Fibroblast of lung (primary cell): ENCODE measurements around the gene BAZ2B. TPM values are rescaled to one million over a fixed set of nuclear protein-coding genes. Genes with fewer than 3 reads are reported as not detected.

Source experiments
- DNase-seq, 2 donors: peaks; one replicate each; pipeline versions ENCODE4 v3.0.0 to v3.0.0-alpha.2; 2010; ENCODE audit warnings: low read depth in 2 of 2
- H2AFZ ChIP-seq: 2 replicates; pipeline ENCODE4 v1.5.1; 2012; ENCODE audit warnings: low read length, control low read depth, inconsistent platforms
- H3K27ac ChIP-seq: 2 replicates; pipeline ENCODE4 v1.5.1; 2011; ENCODE audit warnings: low read length, control low read depth; ENCODE audit not compliant: insufficient read depth
- H3K27me3 ChIP-seq: 2 replicates; pipeline ENCODE4 v1.5.1; 2011; ENCODE audit warnings: mild to moderate bottlenecking, low read length; ENCODE audit not compliant: control insufficient read depth, insufficient read depth
- H3K36me3 ChIP-seq: 2 replicates; pipeline ENCODE4 v1.5.1; 2011; ENCODE audit warnings: low read length; ENCODE audit not compliant: control insufficient read depth, insufficient read depth
- H3K4me1 ChIP-seq: 2 replicates; pipeline ENCODE4 v1.5.1; 2011; ENCODE audit warnings: low read length; ENCODE audit not compliant: control insufficient read depth, insufficient read depth; ENCODE audit errors: extremely low read depth
- H3K4me2 ChIP-seq: 2 replicates; pipeline ENCODE4 v1.5.1; 2011; ENCODE audit warnings: low read length, control low read depth; ENCODE audit not compliant: insufficient read depth; ENCODE audit errors: extremely low read depth
- H3K4me3 ChIP-seq, 4 experiments: fragments of 200-600 bp in 1 of 4; sonication (generic) in 1 of 4; replicated peaks in 1 of 4; 2 replicates each; pipeline ENCODE4 v1.5.1; 2011 to 2016; ENCODE audit warnings: low read length in 4 of 4, low read depth in 3 of 4, mild to moderate bottlenecking in 3 of 4, control low read depth in 2 of 4, inconsistent platforms in 1 of 4, mixed read lengths in 1 of 4; ENCODE audit not compliant: insufficient read depth in 1 of 4; ENCODE audit errors: control extremely low read depth in 1 of 4
- H3K79me2 ChIP-seq: 2 replicates; pipeline ENCODE4 v1.5.1; 2012; ENCODE audit warnings: mild to moderate bottlenecking, low read length, inconsistent platforms; ENCODE audit not compliant: control insufficient read depth, insufficient read depth
- H3K9ac ChIP-seq: 2 replicates; pipeline ENCODE4 v1.5.1; 2011; ENCODE audit warnings: mild to moderate bottlenecking, low read length, control low read depth; ENCODE audit not compliant: insufficient read depth
- H3K9me3 ChIP-seq: 2 replicates; pipeline ENCODE4 v1.5.1; 2012; ENCODE audit warnings: low read depth, low read length; ENCODE audit not compliant: control insufficient read depth, insufficient read depth
- H4K20me1 ChIP-seq: 2 replicates; pipeline ENCODE4 v1.5.1; 2011; ENCODE audit warnings: low read length; ENCODE audit not compliant: control insufficient read depth, insufficient read depth; ENCODE audit errors: extremely low read depth
- EZH2 ChIP-seq: IDR thresholded peaks from 2 replicates; pipeline ENCODE4 v1.5.1; 2012; ENCODE audit warnings: low read length, control low read depth, mild to moderate bottlenecking; ENCODE audit errors: missing control alignments
- polyA plus RNA-seq, 2 donors: library from polyadenylated mRNA; depleted of rRNA in 1 of 2; stranded (reverse) in 1 of 2; unstranded in 1 of 2; fragments of >200 nt; gene quantifications; 2 replicates each; pipeline ENCODE4 v1.2.1, GENCODE V29; 2011 to 2012; ENCODE audit warnings: missing spikeins in 1 of 2
- total RNA-seq: library from RNA; depleted of rRNA; stranded (reverse); fragments of >200 nt; gene quantifications from 2 replicates; pipeline ENCODE4 v1.2.1, GENCODE V29; 2014
- TF ChIP-seq, protein P1 (sequence below), 2 donors: IDR thresholded peaks in 1 of 2; conservative IDR thresholded peaks in 1 of 2; 1 replicate in 1 of 2; 2 replicates in 1 of 2; pipeline ENCODE4 v1.5.1; 2011 to 2012; ENCODE audit warnings: low read length in 2 of 2, control low read depth in 1 of 2, inconsistent platforms in 1 of 2, low read depth in 1 of 2, mild to moderate bottlenecking in 1 of 2

BAZ2B gene
- total and polyA plus RNA-seq, 2 donors (not counting 1 experiment from before 2014, with no cell fraction given): 28.0 to 61.8 TPM

DNA sequence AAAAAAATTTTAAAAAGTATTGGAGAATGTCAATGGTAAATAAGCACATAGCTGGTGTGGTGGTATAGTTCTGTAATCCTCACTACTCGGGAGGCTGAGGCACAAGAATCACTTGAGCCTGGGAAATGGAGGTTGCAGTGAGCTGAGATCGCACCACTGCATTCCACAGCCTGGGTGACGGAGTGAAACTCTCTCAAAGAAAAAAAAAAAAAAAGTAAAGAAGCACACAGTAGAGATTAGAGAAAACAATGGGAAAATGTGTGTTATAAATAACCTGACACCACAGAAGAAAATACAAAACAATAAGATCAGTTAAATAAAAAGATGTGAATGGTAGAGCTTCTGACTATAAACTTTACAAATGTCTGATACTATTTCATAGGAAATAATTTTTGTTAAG is 166.2 kb downstream of the BAZ2B start:
- no peak overlapping the region for H3K27ac ChIP-seq
- no peaks in the 10 kb centered on the region for H3K27me3 ChIP-seq
- no peaks in the 10 kb centered on the region for H3K36me3 ChIP-seq
- no peak overlapping the region for H2AFZ ChIP-seq
- no peaks in the 10 kb centered on the region for H3K4me1 ChIP-seq
- no peak overlapping the region for H3K4me3 ChIP-seq
- no peaks in the 10 kb centered on the region for H3K79me2 ChIP-seq
- no peak for DNase-seq
- no peaks in the 10 kb centered on the region for H4K20me1 ChIP-seq
- TF ChIP-seq EZH2: no peak
- TF ChIP-seq, protein P1, sequence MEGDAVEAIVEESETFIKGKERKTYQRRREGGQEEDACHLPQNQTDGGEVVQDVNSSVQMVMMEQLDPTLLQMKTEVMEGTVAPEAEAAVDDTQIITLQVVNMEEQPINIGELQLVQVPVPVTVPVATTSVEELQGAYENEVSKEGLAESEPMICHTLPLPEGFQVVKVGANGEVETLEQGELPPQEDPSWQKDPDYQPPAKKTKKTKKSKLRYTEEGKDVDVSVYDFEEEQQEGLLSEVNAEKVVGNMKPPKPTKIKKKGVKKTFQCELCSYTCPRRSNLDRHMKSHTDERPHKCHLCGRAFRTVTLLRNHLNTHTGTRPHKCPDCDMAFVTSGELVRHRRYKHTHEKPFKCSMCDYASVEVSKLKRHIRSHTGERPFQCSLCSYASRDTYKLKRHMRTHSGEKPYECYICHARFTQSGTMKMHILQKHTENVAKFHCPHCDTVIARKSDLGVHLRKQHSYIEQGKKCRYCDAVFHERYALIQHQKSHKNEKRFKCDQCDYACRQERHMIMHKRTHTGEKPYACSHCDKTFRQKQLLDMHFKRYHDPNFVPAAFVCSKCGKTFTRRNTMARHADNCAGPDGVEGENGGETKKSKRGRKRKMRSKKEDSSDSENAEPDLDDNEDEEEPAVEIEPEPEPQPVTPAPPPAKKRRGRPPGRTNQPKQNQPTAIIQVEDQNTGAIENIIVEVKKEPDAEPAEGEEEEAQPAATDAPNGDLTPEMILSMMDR (conservative IDR thresholded peaks at IDR 0.05 in 1 of 2, IDR thresholded peaks at IDR 0.05 in 1 of 2; ENCODE audit: low read depth in 1 of 2, low read length in 2 of 2): no peak
- no peaks in the 10 kb centered on the region for H3K9me3 ChIP-seq
- no peak overlapping the region for H3K9ac ChIP-seq
- no peak overlapping the region for H3K4me2 ChIP-seq

DNA sequence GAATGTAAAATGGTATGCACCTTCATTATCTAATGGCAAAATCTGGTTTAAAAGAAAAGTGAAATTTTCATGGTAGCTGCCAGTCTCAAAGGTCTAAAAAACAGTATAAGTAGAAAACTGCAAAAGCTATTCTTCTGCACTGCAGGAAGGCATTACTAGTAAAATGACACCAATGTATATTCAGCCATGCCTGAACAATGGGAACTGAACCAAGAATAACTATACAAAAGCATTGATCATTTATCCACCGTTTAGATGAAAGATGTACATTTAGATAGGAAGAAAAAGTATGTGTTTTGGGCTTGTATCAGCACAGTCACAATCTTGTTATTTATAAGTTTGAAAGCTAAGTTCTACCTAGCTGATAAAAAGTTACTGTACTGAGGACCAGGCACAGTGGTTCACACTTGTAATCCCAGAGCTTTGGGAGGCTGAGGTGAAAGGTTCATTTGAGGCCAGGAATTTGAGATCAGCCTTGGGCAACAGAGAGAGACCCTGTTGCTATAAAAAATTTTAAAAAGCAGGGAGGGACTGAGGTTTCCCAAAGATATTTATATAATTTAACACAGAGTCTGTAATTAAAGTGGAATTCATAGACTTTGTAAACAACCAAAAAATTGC is 166.7 kb downstream of the BAZ2B start:
- H3K4me2 ChIP-seq: no peak overlapping the region
- no peak overlapping the region for H2AFZ ChIP-seq
- H3K9ac ChIP-seq: no peak overlapping the region
- no peaks in the 10 kb centered on the region for H3K79me2 ChIP-seq
- H3K27me3 ChIP-seq: no peaks in the 10 kb centered on the region
- DNase-seq: peak in 1 of 2 donors; percentile 6
- TF ChIP-seq, protein P1 (conservative IDR thresholded peaks at IDR 0.05 in 1 of 2, IDR thresholded peaks at IDR 0.05 in 1 of 2; ENCODE audit: low read depth in 1 of 2, low read length in 2 of 2): no peak
- no peak for TF ChIP-seq EZH2
- no peaks in the 10 kb centered on the region for H3K4me1 ChIP-seq
- no peak overlapping the region for H3K27ac ChIP-seq
- H3K9me3 ChIP-seq: no peaks in the 10 kb centered on the region
- no peaks in the 10 kb centered on the region for H3K36me3 ChIP-seq
- no peak overlapping the region for H3K4me3 ChIP-seq
- H4K20me1 ChIP-seq: no peaks in the 10 kb centered on the region

DNA sequence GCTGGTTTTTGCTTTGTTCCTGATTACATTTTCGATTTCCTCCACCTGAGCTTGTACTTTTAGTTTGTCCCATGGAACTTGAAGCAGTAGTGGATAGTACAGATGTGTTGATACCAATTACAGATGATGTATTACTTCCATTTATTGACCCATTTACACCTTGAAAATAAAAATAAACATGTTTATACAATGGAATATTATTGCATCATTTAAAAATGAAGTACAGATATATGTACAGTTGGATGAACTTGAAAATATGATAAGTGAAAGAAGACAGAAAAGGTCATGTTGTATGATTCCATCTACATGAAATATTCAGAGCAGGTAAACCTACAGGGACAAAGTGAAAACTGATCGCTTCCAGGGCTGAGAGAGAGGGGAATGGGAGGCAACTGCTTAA is 169.5 kb downstream of the BAZ2B start:
- no peaks in the 10 kb centered on the region for H3K9me3 ChIP-seq
- no peaks in the 10 kb centered on the region for H3K36me3 ChIP-seq
- H4K20me1 ChIP-seq: no peaks in the 10 kb centered on the region
- no peak for DNase-seq
- no peak overlapping the region for H3K9ac ChIP-seq
- H2AFZ ChIP-seq: no peak overlapping the region
- H3K4me2 ChIP-seq: no peak overlapping the region
- no peak overlapping the region for H3K4me3 ChIP-seq
- H3K27ac ChIP-seq: no peak overlapping the region
- no peaks in the 10 kb centered on the region for H3K4me1 ChIP-seq
- H3K27me3 ChIP-seq: no peaks in the 10 kb centered on the region
- H3K79me2 ChIP-seq: no peaks in the 10 kb centered on the region
- no peak for TF ChIP-seq EZH2
- TF ChIP-seq, protein P1 (conservative IDR thresholded peaks at IDR 0.05 in 1 of 2, IDR thresholded peaks at IDR 0.05 in 1 of 2; ENCODE audit: low read depth in 1 of 2, low read length in 2 of 2): no peak
